Ovary (tissue), 3 donors: ENCODE results near the gene TSSK6.

Experiments
- EP300 ChIP-seq: sonication (generic); formaldehyde crosslinking; IDR thresholded peaks from one replicate; pipeline ENCODE4 v1.6.1; 2017; ENCODE audit warnings: antibody characterized with exemption
- TF ChIP-seq, protein P1 (sequence below), 3 donors: fragments of 450-650 bp in 2 of 3; fragments of 200-600 bp in 1 of 3; IDR thresholded peaks; one replicate each; pipeline versions ENCODE4 v1.5.1 to v1.8.0; 2016 to 2022; ENCODE audit warnings: antibody characterized with exemption in 3 of 3, mild to moderate bottlenecking in 1 of 3
- donor health status: DM: no; HTN: no; CAD: no.

DNA sequence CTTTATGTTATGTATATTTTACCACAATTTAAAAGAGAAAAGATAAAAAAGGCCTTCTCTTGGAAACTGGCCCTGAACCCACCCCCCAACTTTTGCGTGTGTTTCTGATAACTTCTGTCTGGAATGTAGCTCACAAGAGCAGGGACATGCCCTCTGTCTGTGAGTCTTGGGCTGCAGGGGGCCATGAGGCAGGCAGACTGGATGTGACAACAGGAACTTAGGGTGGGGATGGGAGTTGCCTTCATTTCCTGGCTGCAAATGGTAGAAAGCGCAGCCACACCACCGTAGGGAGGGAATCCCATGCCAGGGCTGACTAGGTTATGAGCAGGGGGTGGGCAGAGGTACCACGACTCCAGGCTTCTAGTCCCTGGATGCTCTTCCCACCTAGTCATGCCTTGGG, 44.6 kb upstream of the TSSK6 start:
- TF ChIP-seq, protein P1, sequence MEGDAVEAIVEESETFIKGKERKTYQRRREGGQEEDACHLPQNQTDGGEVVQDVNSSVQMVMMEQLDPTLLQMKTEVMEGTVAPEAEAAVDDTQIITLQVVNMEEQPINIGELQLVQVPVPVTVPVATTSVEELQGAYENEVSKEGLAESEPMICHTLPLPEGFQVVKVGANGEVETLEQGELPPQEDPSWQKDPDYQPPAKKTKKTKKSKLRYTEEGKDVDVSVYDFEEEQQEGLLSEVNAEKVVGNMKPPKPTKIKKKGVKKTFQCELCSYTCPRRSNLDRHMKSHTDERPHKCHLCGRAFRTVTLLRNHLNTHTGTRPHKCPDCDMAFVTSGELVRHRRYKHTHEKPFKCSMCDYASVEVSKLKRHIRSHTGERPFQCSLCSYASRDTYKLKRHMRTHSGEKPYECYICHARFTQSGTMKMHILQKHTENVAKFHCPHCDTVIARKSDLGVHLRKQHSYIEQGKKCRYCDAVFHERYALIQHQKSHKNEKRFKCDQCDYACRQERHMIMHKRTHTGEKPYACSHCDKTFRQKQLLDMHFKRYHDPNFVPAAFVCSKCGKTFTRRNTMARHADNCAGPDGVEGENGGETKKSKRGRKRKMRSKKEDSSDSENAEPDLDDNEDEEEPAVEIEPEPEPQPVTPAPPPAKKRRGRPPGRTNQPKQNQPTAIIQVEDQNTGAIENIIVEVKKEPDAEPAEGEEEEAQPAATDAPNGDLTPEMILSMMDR (IDR thresholded peaks at IDR 0.05): no peak
- no peak for TF ChIP-seq EP300
